NCI-H146 treated with DMSO at 0.1 percent for 48 hours (cell line): ENCODE measurements around the gene PXYLP1.
A peak's percentile ranks its signal among the peaks of the same experiment; 100 is the strongest.
"Not testable (repeated sequence)": the region's sequence is repeated elsewhere in the genome, so short reads cannot be mapped to it uniquely, and the experiment has no call there.

Experiments used
- DNase-seq: peaks from one replicate; lab custom pipeline; 2025; ENCODE audit not compliant: unreplicated experiment; lab: John Stamatoyannopoulos, UW

Gene PXYLP1, protein sequence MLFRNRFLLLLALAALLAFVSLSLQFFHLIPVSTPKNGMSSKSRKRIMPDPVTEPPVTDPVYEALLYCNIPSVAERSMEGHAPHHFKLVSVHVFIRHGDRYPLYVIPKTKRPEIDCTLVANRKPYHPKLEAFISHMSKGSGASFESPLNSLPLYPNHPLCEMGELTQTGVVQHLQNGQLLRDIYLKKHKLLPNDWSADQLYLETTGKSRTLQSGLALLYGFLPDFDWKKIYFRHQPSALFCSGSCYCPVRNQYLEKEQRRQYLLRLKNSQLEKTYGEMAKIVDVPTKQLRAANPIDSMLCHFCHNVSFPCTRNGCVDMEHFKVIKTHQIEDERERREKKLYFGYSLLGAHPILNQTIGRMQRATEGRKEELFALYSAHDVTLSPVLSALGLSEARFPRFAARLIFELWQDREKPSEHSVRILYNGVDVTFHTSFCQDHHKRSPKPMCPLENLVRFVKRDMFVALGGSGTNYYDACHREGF

DNA sequence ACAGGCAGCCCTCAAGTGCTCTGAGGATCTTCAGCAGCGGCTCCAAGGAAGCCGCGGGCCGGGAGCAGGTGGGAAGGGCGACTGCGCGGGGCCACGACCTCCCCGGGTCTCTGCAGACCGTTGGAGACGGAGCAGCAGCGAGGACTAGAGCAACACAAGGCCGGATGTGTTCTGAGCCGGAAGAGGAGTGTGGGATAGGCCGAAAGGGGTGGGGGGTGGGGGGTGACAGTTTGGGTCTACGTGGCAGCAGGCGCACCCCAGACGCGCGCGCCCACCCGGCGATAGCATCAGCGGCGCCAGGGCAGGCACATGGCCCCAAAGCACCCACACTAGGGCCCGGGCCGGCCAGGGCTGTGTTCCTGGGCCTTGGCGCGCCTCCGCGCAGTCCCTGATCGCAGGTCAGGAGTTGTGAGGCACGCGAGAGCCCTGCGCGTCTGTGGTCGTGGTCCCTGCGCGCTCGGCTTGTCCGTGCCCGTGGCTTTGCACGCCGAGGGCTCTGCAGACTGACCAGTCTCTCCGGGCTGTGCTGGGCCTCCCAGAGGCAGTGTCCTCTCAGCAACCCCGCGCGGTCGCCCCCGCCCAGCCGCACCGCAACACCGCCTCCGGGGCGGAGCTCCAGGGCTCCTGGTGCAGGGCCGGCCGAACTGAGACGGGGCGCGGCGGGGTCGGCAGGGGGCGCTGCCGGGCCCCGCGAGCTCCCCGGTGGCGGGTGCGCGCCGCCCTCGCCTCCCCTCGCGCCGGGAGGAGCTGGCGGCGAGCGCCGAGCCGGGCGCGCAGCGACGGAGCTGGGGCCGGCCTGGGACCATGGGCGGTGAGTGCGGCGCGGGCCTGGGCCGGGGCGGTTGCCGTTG is at the start of gene PXYLP1:
Gene PXYLP1 (plus strand): TSS at position 725 of the 851 bp plus-strand sequence. CDS start 28,351 bp downstream, outside the sequence.
- DNase-seq = peak; percentile 90

DNA sequence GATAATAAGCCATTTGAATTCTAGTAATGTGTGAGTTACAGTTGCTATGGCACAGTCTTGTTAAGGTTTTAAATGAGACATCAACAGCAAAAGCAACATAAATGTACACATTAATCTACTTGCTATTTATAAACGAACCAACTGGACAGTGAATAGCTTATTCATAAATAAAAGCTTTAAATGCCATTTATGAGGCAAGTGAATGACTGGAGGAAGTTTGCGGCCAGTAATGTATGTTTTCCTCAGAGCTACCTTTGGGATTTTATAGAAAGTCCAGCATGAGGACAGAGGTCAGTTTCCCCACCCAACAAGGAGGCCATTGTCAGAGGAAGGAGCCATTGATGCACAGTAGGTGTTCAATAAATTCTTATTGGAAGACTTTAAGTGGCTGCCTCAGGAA is 48.0 kb upstream of the PXYLP1 start:
- DNase-seq = no peak

DNA sequence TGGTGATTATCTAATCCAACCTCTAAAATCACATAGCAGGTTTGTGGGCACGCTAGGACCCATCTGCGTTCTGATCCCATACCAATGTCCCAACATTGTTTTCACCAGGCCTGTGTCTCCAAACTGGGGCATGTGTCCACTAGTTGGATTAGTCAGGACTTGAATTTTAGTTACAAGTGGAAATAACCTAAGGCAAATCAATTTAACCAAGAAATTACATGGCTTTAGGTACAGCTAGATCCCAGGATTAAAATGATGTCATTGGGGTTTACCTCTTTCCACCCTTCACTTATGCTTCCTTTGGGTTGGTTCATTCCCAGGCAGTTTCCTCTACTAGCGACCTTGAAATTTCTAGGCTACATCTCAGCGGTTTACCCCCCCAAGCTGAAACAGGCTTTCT is 47.2 kb upstream of the PXYLP1 start:
- DNase-seq = no peak

DNA sequence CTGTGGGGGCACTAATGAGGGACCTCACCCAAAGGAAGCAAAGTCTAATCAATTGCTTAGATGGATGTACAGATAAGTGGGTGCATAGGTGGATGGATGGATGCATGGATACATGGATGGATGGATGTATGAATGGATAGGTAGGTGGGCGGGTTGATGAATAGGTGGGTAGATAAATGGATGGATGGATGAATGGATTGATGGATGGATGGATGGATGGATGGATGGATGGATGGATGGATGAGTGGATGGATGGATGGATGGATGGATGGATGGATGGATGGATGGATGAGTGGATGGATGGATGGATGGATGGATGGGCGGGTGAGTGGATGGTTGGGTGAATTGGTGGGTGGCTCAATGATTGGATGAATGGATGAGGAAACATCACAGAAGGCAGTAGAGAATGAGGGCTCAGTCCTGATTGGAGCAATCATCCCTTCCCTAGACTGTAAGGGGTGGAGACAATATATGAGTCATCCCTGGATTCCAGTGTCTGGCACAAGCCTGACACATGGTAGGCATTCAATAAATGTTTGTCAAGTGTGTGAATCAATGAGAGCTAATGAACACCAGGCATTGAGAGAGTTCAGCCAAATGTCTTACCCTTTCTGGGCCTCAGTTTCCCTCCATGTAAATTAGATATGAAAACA is 40.4 kb upstream of the PXYLP1 start:
- DNase-seq = no peak

DNA sequence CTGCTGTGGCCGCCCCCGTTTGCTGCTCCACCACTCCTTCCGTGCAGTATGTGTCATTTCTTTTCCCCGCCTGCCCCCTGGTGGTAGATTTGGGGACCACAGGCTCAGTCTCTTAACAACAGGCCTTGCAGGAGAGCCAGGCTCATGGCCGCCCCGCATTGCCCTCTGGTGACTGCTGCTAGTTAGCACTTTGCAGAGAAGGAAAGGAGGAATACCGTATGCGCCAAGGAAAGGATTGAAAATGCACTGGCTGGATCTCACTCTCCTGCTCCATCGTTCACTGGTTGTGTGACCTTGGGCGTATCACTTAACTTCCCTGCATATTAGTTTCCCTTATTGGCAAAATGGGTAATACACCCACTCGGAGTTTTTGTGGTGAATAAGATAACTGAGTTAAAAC is 39.3 kb upstream of the PXYLP1 start:
- DNase-seq = peak; percentile 97

DNA sequence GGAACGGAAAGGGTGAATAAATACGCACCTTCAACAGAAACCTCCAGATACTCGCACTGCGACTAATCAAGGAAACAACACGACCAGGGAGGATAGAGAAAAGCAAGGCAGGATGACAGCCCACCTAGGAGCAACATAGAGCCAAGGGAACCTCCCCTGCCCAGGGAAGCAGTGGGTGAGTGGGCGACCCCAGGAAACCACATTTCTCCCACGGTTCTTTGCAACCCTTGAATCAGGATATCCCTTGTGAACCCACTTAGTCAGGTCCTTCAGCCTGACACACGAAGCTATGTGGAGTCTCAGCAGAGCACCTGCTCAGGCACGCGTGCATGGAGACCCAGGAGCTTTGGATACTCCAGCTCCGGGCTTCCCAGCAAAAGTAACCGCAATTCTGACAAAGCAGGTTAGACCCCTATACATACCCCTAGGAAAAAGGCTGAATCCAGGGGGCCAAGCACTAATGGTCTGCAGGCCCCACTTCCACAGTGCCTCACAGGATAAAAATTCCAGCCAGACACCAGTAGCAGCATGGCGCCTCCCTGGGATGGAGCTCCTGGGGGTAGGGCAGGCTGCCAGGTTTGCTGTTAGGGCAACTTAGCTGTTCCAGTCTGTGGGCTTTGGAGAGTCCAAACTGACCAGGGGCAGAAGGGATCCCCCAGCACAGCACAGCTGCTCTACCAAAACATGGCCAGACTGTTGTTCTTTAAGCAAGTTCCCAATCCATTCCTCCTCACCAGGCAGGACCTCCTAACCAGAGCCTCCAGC is 38.4 kb upstream of the PXYLP1 start:
- no peak for DNase-seq

DNA sequence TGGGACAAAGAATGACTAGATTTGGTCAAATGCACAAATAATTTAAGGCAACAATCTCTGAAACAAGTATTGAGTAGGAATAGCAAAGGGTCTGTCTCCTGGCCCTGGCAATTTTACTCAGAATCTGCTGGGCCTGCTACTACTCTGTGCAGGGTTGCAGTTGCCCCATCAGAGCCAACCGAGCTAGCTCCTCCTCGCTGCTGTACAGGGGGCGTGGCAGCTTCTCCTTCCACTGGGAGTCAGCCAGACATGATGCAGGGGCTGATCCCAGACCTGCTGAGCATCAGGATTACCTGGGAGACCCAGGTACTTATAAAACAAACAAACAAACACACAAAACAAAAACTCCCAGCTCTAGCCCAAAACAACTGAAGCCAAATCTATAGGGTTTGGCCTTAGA is 30.5 kb upstream of the PXYLP1 start:
- peak; percentile 11 for DNase-seq

DNA sequence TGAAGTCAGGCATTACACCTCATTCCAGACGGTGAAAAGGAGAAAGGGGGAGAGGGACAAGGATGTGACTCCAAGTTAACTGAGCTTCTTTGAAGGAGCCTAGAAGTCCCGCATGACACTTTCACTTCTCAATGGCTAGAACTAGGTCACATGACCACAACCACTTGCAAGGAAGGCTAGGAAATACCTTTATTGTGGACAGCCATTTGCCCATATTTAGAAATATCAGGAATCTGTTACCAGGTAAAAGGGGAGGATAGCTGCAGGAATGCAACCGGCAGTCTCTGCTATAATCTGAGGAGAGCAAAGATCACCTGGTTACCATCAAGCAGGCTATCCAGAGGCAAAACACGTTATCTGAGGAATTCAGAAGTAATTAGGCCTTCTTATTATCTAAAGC is 28.9 kb upstream of the PXYLP1 start:
- DNase-seq = no peak

DNA sequence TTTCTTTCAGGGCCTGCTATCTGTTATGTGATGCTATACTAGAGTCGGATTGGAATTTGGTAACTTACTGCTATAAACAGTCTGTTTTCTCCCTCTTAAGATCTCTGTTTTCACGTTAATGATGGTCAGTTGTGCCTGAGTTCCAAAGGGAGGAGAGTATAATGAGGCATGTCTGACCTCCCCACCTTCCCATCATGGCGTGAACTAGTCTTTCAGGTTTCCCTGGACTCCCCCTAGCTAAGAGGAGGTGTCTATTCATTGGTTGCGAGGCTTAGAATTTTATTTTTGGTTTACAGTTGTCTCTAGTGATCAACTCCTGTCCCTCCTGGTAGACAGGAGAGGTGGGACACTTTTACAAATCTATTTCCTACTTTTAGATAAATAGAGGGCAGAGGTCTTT is 27.8 kb upstream of the PXYLP1 start:
- DNase-seq = no peak

DNA sequence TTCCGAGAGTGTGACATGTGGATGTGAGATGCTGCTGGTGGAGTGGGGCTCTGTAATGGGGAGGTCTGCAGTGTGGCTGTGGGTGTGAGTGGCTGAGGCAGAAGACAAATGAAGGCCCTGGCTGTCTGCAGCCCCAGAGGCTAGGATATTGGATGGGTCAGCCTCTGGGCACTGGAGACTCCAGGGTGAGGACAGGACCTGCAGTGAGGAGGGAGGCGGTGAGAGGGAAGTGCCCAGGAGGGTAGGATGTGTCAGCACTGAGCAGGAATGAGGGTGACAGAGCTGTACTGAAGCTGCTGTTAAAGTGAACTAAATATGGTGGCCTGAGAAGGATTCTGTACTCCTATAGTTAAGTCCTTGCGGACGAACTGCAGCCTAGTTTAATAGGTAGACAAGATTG is 27.3 kb upstream of the PXYLP1 start:
- DNase-seq = no peak

DNA sequence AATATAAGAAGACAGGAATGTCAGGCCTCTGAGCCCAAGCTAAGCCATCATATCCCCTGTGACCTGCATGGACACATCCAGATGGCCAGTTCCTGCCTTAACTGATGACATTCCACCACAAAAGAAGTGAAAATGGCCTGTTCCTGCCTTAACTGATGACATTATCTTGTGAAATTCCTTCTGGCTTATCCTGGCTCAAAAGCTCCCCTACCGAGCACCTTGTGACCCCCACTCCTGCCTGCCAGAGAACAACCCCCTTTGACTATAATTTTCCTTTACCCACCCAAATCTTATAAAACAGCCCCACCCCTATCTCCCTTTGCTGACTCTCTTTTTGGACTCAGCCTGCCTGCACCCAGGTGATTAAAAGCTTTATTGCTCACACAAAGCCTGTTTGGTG is 20.3 kb upstream of the PXYLP1 start:
- not testable (repeated sequence) for DNase-seq

DNA sequence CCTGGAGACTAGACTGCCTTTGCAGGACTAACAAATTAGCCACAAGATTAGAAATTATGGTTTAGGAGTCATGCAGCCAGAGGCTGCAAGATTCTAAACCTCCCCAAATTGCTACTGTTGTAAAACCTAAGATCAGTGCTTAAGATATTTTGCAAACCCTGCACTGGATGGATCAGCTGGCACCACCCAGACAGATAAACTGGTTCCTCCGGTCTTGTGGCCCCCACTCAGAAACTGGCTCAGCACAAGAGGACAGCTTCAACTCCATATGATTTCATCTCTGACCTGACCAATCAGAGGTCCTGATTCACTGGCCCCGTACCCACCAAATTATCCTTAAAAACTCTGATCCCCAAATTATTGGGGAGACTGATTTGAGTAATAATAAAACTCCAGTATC is 19.5 kb upstream of the PXYLP1 start:
- no peak for DNase-seq

DNA sequence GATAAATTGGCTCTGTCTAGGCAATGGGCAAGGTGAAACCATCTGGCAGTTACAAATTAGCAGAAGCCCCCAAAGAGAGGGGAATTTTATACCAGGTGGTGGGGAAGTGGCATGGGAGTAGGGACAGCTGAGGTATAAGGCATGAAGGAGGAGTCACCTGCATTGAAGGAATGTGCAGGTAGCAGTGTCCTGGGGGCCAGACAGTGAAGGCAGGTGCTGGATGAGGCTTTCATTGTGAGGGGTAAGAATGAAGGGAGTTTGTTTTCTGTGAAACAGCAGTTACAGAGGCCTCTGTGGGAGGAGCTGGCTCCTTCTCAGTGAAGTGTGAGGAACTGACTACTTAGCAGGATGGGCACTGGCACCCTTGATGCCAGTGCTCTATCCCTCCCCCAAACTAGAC is 19.1 kb upstream of the PXYLP1 start:
- no peak for DNase-seq

DNA sequence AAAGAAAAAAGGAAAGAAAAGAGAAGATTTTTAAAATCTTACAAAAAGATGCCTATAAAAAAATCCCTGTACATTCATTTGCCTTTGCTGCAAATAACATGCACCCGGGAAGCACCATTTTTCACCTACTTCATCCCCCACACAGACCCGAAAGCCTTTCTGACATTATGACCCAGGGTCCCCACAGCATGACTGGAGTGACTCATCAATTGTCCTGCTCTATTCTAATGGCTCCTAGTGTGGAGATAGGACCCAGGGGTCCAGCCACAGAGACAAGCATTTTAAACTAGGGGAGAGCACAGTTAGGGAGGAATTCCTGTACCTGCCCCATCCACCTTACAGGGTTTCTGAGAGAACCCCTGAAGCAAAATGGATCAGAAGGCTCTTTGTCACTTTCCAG is 14.7 kb upstream of the PXYLP1 start:
- DNase-seq = no peak

DNA sequence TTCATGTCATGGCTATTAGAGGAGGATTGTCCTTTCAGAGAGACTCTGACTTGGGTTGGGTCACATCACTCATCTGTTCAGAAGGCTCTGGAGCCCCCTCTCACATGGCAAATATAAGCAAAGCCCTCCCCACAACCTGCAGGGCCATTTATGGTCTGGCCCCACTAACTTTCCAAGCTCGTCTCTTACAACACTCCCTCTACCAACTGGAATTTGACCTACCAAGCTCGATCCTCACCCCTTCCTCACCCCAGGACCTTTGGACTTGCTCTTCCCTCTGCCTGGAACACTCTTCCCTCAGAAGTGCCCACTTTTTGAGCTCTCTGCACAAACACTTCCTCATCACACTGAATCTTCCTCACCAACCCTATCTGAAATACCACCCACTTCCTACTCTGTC is 14.2 kb upstream of the PXYLP1 start:
- no peak for DNase-seq

DNA sequence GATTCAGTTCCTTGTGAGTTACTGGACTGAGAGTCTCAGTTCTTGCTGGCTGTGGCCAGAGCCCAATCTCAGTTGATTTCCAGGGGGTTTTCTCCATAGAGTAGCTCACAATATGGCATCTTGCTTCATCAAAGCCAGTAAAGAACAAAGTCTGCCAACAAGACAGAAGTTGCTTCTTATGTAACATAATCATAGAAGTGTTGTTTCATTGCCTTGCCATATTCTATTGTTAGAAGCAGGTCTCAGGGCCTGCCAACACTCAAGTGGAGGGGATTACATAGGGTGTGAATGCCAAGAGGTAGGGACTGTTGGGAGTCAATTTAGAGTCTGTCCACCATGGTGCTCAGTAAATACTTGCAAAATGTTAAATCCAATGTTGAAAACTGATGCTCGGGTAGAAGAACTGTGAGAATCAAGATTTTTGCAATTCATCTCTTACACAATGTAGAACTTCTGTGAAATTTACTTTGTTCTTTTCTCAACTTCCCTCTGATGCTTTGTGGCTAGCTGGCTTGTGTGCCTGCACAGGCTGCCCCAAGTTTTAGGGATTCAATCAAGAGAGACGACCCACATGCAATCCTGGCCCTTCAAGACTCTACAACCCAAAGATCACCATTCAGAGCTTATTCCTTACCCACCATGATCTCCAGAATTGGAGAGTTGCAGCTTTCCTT is 13.3 kb upstream of the PXYLP1 start:
- DNase-seq = no peak

DNA sequence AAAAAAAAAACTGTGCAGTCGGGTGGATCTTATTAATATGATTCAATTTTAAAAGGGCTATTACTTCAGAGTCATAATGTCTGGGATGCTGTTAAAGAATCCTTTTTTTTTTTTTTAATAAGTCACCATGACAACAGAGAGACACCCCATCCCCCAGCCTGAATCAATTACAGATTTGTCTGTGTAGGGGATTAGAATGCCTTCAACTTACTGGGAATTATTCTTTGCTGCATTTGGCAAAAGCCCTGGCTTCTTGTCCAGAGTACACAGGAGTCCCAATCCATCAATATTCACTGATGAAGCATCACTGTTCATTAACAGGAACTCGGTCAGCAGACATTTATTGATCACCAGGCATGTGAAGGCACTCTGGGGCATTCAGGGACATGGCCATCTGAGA is 12.7 kb upstream of the PXYLP1 start:
- DNase-seq = no peak

DNA sequence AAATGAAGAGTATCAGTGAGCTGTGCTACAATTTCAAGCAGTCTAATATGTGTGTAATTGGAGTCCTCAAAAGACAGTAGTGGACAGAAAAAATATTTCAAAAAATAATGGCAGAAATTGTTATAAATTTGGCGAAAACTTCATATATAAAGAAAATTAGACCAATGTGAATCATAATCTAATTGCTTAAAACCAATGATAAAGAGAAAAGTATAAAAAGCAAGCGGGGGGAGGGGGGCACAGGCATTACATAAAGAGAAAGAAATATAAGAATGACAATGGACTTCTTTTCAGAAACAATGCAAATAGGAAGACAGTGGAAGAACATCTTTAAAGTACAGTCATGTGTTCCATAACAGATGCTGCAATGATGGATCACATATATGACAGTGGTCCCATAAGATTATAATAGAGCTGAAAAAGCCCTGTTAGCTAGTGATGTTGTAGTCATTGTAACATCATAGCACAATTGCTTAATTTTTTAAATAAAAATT is 7.9 kb upstream of the PXYLP1 start:
- no peak for DNase-seq

DNA sequence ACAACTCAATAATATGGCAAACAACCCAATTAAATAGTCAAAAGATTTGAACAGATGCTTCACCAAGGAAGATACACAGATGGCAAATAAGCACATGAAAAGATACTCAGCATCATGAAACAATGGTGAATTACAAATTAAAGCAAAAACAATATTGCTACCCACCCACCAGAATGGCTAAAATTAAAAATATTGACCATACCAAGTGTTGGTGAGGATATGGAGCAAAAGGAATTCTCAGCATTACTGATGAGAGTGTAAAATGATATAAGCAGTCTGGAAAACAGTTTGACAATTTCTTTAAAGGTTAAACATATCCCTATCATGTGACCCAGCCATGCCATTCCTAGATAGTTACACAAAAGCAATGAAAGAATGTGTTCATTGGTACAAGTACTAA is 5.7 kb upstream of the PXYLP1 start:
- no peak for DNase-seq

DNA sequence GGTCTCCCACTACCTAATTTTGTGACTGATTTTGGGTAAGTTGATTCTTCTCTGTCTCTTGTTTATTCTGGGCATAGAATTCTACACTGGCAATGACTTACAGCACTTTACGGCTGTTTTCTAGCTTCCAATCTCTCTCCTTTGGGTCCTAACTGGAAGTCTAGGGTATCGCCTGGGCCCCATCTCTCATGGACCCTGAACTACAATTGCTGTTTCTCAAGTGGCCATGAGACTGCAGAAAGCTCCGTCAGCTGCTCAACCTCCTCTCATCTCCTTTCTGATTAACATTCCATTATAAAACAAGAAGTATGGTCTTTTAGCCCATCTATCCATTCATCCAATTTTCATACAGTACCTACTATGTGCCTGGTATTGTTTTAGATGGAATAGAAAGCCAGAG is 4.4 kb upstream of the PXYLP1 start:
- DNase-seq = no peak
